GM19099 (cell line): ENCODE data around the gene AMH.

Source experiments
- POLR2A ChIP-seq: IDR thresholded peaks from 3 replicates; pipeline ENCODE4 v1.6.1; 2011; ENCODE audit warnings: low read depth; ENCODE audit not compliant: insufficient read length; ENCODE audit errors: extremely low read depth

Gene AMH

GRCh38 chr19:2228157-2229030 lies 20.7 kb upstream of the AMH start:
- no peak for TF ChIP-seq POLR2A

DNA sequence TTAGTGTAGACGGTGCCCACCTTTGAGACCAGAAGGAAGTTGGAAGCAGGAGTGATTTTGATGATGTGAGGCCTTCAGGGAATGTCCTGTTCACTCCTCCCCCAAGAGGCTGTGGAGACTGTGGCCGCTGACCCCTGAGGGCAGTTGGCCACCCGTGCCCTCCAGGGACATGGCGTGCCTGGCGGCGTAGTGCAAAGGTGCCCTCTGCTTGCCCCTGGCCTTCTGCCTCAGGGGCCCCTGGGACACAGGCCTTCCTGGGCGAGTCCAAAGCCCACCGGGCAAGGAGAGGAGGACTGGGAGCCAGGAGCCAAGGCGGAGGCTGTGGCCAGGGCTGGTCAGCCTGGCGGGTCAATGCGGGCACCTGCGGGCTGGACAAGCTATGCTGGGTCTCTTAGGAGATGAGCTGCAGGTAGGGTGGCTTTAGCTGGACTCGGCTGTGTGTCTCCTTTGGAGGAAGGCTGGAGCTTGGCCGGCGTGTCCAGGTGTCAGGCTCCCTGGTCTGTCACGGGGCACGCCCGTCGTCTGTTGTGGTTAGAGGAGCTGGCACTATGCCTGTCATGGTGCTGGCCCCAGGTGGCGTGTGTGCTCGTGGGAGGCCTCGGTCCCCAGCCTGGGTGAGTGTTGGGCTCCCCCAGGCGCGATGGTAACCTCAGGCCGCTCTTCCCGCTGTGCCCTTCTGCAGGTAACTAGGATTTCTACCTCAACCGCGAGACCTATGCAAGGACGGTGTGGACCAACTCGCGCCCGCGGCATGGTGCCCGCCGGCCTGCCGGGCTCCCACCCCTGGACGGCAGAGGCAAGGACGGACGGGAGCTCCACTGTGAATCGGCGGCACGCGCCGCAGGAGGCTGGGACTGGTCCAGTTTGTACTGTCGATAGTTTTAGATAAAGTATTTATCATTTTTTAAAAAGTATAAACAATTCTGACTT lies 19.8 kb upstream of the AMH start:
- TF ChIP-seq POLR2A = no peak

GRCh38 chr19:2230033-2230531 lies 19.0 kb upstream of the AMH start:
- no peak for TF ChIP-seq POLR2A

DNA sequence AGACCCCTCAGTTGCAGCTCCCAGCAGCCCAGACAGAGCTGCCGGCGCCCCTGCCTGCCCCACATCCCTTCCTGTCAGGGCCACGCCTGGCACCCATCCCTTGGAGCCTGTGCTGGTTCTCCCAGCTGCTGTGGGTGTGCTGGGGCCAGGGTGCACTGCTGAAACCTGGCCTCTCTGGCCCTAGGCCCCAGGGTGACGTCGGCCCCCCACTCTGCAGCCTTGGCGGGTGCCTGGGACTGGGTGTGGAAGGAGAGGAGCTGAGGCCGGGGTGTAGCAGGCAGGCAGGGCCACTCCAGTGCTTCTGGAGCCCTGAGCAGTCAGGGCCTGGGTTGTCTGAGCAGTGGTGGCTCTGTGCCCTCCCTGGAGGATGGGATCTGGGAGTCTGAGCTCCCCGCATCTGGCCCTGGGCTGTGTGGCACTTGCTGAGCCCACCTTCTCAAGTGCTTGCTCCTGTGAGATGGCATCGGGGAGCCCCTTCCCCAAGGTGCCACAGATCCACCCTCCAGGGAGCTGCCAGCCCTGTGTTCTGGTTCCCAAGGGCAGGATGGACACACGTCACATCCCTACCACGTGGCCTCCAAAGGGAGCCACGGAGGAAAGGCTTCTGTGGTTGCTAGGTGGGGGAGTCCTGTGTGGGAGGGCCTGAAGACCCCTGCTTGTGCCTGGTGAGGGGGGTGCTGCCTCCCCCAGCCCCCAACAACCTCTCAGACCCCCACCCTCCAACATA lies 18.2 kb upstream of the AMH start:
- TF ChIP-seq POLR2A = no peak

DNA sequence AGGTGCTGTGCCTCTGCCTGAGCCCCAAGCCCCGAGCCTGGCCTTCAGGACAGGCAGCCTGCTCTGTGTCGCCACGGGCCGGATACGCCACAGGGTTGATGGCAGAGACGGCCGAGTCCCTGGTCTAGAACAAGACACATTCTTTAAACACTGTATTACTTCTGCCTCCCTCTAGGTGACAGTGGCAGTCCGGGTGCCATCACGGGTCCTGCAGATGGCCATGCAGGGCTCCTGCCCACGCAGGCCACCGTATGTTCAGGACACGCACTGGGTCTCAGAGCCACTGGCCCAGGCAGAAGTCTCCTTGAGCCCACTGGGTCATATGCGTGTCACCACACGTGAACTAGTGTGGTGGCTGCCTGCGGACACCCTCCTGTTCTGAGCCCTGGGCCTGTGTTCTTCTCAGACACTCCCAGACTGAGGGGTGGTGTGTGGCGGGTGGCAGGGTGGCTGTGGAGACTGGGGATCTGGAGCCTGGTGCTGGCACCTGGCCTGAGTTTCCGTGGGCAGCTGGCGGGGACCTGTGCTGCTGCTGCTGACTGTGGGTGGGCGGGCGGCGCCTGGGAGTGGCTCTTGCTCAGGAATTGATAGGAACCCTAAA lies 17.4 kb upstream of the AMH start:
- TF ChIP-seq POLR2A = no peak

DNA sequence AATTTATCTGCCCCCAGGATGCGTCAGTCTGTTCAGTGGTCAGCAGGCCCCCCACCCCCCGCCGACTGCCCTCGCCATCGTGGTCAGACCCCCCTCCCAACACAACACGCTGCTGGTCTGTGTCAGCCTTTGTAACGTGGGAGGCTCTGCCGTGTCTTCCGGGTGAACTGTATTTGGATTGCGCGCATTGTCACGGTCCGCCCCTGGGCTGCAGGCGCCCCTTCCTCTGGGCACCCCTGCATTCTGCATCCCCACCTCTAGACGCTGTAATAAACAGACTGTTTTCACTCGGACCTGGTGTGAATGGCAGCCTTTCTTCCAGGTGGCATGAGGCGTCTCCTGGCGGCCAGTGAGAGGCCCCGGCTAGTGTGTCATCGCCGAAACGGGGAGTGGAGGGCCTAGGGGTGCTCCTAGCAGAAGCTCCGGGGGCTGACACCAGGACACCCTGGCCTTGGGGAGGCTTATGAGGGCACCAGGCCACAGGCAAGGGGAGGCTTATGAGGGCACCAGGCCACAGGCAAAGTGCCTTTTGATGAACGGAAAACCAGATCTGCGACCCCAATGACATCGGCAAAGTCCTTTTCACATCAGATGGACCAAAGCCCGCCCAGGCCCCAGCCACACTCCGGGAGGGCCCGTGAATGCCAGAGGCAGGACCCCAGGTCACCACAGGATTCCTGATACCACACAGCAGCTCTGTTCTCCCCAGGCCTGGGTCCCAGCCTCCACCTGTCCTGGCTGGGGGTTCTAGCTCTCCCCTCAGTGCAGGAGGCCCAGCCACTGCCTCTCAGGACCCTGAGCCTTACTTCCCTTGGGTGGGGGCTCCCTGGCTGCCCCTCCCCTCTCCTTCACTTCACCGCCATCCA lies 16.6 kb upstream of the AMH start:
- no peak for TF ChIP-seq POLR2A

DNA sequence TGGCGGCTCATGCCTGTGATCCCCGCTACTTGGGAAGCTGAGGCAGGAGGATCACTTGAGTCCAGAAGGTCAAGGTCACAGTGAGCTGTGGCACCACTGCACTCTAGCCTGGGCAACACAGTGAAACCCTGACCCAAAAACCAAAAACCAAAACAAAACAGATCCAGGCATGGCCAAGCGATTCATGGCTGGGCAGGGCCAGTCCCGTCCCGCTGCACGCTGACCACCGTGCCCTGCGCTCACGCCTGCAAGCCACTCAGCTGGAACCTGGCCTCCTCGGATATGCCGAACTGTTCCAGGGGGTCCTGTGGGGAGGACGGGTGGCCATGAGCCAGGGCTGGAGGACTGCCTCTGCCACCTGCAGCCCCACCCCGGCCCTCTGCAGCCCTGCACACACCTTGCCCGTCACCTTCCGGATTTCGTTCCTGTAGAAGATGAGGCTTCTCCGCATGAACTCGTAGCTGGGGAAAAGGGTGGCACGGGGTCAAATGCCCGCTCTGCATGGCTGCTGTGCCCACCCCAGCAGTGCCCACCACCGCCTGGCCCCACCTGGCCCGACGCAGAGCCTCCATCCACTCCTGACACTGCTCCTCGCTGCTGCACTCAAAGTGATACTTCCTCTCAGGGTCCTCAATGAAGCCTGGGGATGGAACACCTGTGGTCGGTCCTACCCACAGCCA lies 15.4 kb upstream of the AMH start:
- TF ChIP-seq POLR2A = no peak

GRCh38 chr19:2234996-2235380 lies 14.1 kb upstream of the AMH start:
- TF ChIP-seq POLR2A = no peak

DNA sequence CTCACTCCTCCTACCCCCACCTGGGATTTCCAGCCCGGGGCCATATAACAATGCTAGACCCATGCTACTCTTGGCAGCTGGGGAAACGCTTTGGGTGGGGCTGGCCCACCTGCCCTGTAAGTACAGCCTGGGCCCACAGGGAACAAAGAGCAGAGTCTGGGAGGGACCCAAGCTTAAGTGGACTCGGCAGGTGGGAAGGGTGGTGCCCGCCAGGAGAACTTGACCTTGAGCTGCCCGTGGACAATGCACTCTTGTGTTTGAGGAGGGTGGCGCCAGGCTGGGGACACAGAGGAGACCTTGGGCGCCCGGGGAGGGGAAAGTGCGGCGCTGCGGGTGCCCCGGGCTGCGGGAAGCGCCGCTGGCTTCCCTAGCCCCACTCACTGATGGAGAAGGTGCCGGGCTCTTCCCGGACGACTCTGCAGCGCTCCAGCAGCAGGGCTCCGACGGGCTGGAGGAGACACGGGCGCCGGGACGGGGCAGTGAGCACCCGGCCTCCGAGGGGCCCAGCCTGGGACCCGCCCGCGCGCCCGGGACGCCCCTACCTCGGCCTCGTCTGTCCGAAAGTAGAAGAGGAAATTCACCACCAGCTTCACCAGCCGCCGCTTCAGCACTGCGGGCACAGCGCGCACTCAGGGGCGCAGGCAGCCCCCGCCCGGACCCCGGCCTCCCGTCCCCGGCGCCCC lies 13.6 kb upstream of the AMH start:
- TF ChIP-seq POLR2A = no peak

GRCh38 chr19:2236064-2236313 lies 13.1 kb upstream of the AMH start:
- TF ChIP-seq POLR2A = peak; percentile 72

DNA sequence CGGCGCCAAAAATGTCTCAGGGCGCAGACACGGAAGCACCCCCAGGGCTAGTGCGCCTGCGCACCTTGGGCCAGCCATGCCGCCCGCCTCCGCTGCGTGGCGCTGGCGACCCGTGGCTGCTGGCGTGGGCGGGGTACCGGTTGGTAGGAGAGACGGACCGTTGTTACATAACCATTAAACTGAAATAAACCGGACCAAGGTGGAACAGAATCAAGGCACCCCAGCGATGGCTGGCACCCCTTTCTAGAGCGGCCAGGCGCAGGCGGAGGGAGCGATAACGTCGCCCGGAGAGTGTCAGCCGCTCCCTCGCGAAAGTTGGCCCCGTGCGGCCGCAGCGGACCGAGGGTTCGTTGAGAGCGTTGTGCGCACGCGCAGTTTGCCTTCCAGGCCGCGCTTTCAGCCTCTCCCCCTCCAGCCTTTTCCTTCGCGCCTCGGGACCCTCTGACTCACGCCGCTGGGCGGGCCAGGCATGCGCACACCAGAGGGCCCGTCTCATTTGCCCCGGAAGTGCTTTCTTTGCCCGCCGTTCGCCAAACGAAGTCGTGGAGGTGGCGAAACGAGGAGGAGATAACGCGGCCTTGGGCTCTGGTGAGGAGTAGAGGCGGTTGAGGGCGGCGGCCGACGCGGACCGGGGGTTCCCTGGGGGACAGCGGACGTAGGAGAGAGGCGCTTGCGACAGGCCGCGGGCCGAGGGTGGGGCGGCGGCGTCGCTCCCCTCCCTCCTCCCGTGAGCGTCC lies 12.6 kb upstream of the AMH start, which contains the start of the genes PLEKHJ1 and SF3A2:
Gene PLEKHJ1 (minus strand): TSS at position 16 of the 737 bp plus-strand sequence. CDS start 81 bp downstream, outside the sequence.
Gene SF3A2 (plus strand): TSS at position 511 of the 737 bp plus-strand sequence. CDS start 6,595 bp downstream, outside the sequence.
- TF ChIP-seq POLR2A = peak; percentile 82
